Osteoblast (primary cell): ENCODE data around the gene SETD2. TPM values are rescaled to one million over a fixed set of nuclear protein-coding genes. Genes with fewer than 3 reads are reported as not detected.
A peak's percentile ranks its signal among the peaks of the same experiment; 100 is the strongest.

ENCODE experiments used
- DNase-seq: peaks from one replicate; pipeline ENCODE4 v3.0.0; 2011; ENCODE audit warnings: low spot score, mixed read lengths; ENCODE audit not compliant: insufficient read length; ENCODE audit errors: missing footprints
- H2AFZ ChIP-seq: 2 replicates; pipeline ENCODE4 v1.6.0; 2011; ENCODE audit warnings: mild to moderate bottlenecking, low read length
- H3K27ac ChIP-seq: 2 replicates; pipeline ENCODE4 v1.5.1; 2011; ENCODE audit warnings: mild to moderate bottlenecking, low read depth, low read length, moderate library complexity
- H3K27me3 ChIP-seq: 2 replicates; pipeline ENCODE4 v1.6.0; 2012; ENCODE audit warnings: mild to moderate bottlenecking, control low read depth, inconsistent platforms, low read length, moderate library complexity; ENCODE audit not compliant: insufficient read depth
- H3K36me3 ChIP-seq: 2 replicates; pipeline ENCODE4 v1.5.1; 2011; ENCODE audit warnings: mild to moderate bottlenecking, low read length, control low read depth, moderate library complexity; ENCODE audit not compliant: insufficient read depth
- H3K4me1 ChIP-seq: 2 replicates; pipeline ENCODE4 v1.5.1; 2011; ENCODE audit warnings: mild to moderate bottlenecking, low read length, control low read depth, moderate library complexity; ENCODE audit not compliant: insufficient read depth
- H3K4me2 ChIP-seq: 2 replicates; pipeline ENCODE4 v1.6.0; 2011; ENCODE audit warnings: mild to moderate bottlenecking, low read length; ENCODE audit not compliant: insufficient read depth
- H3K4me3 ChIP-seq: fragments of 200-600 bp; sonication (generic); 3 replicates; pipeline ENCODE4 v1.5.1; 2012; ENCODE audit warnings: mild to moderate bottlenecking, low read length, inconsistent platforms; ENCODE audit not compliant: insufficient read depth
- H3K79me2 ChIP-seq: 2 replicates; pipeline ENCODE4 v1.6.0; 2012; ENCODE audit warnings: mild to moderate bottlenecking, low read length, control low read depth, inconsistent platforms; ENCODE audit not compliant: insufficient read depth
- H3K9me3 ChIP-seq: 2 replicates; pipeline ENCODE4 v1.5.1; 2011; ENCODE audit warnings: low read depth, low read length, control low read depth
- H4K20me1 ChIP-seq: 2 replicates; pipeline ENCODE4 v1.6.0; 2012; ENCODE audit warnings: mild to moderate bottlenecking, low read length, control low read depth; ENCODE audit not compliant: insufficient read depth
- total RNA-seq: library from RNA; depleted of rRNA; stranded (reverse); fragments of >200 nt; gene quantifications from 2 replicates; pipeline ENCODE4 v1.2.3, GENCODE V29; 2012
- TF ChIP-seq, protein P1 (sequence below): IDR thresholded peaks from 2 replicates; pipeline ENCODE4 v1.5.1; 2011; ENCODE audit warnings: mild to moderate bottlenecking, low read depth, low read length, moderate library complexity; ENCODE audit errors: extremely low read depth

SETD2 gene
- total RNA-seq, 1 donor: 39.8 TPM

DNA sequence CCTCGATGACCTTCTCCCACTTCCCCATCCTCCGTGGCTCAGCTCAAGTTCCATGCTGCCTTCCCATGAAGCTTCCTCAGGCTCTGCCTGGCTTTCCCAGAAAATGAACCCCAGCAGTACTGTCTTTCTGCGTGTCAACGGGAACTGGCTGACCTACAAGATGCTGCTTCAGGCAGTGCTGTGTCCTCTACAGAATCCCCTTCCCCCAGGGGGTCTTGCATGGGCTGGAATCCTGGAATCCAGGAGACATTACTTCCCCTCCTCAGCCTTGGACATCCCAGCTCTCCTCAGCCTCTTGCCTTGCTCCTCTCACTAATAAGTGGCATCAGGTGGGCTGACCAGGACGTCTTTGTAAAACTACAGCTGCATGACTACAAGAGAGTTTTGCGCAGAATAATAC, 192.8 kb downstream of the SETD2 start:
- Histone ChIP-seq H3K9me3 (no peaks in the 10 kb centered on the region), H2AFZ (no peak overlapping the region), H3K4me2 (no peak overlapping the region), H3K36me3 (no peaks in the 10 kb centered on the region), H3K27ac (no peak overlapping the region), H3K79me2 (peaks cover 97% of the 10 kb centered on the region), H3K4me3 (no peak overlapping the region), H3K27me3 (no peaks in the 10 kb centered on the region), H3K4me1 (peaks cover 13% of the 10 kb centered on the region), H4K20me1 (peaks cover 82% of the 10 kb centered on the region)
- TF ChIP-seq, protein P1, sequence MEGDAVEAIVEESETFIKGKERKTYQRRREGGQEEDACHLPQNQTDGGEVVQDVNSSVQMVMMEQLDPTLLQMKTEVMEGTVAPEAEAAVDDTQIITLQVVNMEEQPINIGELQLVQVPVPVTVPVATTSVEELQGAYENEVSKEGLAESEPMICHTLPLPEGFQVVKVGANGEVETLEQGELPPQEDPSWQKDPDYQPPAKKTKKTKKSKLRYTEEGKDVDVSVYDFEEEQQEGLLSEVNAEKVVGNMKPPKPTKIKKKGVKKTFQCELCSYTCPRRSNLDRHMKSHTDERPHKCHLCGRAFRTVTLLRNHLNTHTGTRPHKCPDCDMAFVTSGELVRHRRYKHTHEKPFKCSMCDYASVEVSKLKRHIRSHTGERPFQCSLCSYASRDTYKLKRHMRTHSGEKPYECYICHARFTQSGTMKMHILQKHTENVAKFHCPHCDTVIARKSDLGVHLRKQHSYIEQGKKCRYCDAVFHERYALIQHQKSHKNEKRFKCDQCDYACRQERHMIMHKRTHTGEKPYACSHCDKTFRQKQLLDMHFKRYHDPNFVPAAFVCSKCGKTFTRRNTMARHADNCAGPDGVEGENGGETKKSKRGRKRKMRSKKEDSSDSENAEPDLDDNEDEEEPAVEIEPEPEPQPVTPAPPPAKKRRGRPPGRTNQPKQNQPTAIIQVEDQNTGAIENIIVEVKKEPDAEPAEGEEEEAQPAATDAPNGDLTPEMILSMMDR: no peak
- peak; percentile 42 for DNase-seq

DNA sequence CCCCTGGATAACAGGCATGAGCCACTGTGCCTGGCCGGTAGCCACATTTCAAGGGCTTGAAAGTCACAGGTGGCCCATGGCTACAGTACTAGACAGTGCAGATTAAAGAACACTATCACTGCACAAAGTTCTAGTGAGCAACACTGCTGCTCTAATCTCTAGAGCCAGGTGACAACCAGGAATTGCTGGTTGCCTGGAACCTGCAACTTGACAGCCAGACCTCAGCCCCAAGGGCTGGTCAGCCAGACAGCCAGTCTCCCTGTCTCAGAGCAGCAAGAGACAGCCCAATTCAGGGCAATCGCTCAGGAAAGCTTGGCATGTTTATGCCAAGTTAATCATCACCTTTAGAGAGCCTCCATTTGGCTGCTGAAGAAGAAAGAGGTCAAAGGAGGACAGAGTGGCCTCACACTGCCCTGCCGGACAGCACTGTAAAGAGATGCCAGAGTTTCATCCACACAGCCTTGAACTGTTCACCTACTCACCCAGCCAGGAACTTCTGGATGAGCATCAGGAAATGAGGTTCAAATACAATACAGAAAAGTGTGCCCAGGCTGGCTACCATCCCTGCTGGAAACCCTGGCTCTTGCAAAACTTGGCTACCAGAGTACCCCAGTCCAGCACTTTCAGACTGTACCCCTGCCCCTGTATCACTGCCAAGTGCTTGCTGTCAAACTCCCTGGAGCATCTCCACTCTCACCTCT, 193.4 kb downstream of the SETD2 start:
- peak; percentile 79 for DNase-seq

DNA sequence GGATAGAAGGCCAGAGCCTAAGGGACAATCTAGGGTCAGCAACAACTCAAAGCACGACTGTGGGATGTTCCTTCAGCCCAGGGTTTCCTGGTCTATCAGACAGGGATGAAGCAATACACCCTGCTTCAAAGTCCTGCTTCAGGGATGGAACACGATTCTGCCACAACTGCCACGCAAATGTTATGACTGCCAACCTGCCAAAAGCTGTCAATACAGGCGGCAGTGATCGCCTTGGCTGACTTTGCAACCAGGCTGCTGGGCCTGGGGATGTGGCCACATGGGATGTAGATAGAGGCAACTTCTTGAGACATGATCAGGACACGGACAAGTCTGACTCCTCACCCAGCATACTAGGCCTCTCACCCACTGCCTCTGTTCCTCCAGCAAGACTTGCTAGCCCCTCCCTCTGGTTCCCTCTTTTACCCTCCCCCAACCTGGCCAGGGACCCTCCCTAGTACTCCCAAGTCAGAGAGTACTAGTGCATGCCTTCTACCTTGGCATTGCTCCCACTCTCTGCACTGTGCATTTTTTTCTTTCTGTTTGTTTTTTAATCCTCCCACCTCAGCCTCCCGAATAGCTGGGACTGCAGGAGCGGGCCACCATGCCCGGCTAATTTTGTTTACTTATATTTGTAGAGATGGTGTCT, 195.0 kb downstream of the SETD2 start:
- H3K79me2 ChIP-seq: peaks cover 89% of the 10 kb centered on the region
- H3K27ac ChIP-seq: no peak overlapping the region
- no peaks in the 10 kb centered on the region for H3K9me3 ChIP-seq
- H4K20me1 ChIP-seq: peaks cover 83% of the 10 kb centered on the region
- no peak overlapping the region for H3K4me2 ChIP-seq
- no peak overlapping the region for H2AFZ ChIP-seq
- H3K4me3 ChIP-seq: no peak overlapping the region
- H3K36me3 ChIP-seq: peaks cover 7% of the 10 kb centered on the region
- no peaks in the 10 kb centered on the region for H3K27me3 ChIP-seq
- peaks cover 9% of the 10 kb centered on the region for H3K4me1 ChIP-seq
- TF ChIP-seq, protein P1: no peak
- peak; percentile 47 for DNase-seq

More for the DNA sequence above, 193.4 kb downstream of the SETD2 start:
- H4K20me1 ChIP-seq: peaks cover 87% of the 10 kb centered on the region
- TF ChIP-seq, protein P1: no peak
- no peak overlapping the region for H3K4me2 ChIP-seq
- no peaks in the 10 kb centered on the region for H3K9me3 ChIP-seq
- no peak overlapping the region for H3K27ac ChIP-seq
- H3K27me3 ChIP-seq: no peaks in the 10 kb centered on the region
- H3K4me1 ChIP-seq: peaks cover 13% of the 10 kb centered on the region
- H3K4me3 ChIP-seq: no peak overlapping the region
- no peak overlapping the region for H2AFZ ChIP-seq
- peaks cover 97% of the 10 kb centered on the region for H3K79me2 ChIP-seq
- peaks cover under 1% of the 10 kb centered on the region for H3K36me3 ChIP-seq

DNA sequence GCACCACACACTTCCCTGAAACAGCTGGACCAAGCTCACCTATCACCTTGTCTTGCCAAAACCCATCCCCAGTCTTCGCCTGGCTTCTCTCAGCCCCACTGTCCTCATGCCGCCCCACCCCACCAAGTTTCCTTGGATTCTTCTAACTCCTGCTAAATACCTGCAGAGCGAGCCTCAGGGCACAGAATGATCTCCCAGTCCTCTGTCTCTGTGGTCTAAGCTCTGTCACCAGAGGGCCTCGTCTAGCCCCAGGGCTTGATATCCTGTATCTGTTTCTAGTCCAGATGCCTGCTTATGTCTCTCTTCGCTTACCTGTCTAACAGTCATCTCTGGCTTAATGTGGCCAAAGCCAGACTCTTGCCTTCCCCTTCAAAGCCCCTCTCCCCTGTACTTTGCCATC, 197.1 kb downstream of the SETD2 start:
- H3K27me3 ChIP-seq: no peaks in the 10 kb centered on the region
- H3K79me2 ChIP-seq: peaks cover 82% of the 10 kb centered on the region
- H2AFZ ChIP-seq: no peak overlapping the region
- H3K27ac ChIP-seq: no peak overlapping the region
- TF ChIP-seq, protein P1: no peak
- H3K4me1 ChIP-seq: peaks cover 9% of the 10 kb centered on the region
- no peak overlapping the region for H3K4me2 ChIP-seq
- no peaks in the 10 kb centered on the region for H3K9me3 ChIP-seq
- DNase-seq: no peak
- no peak overlapping the region for H3K4me3 ChIP-seq
- H4K20me1 ChIP-seq: peaks cover 77% of the 10 kb centered on the region
- H3K36me3 ChIP-seq: peaks cover 7% of the 10 kb centered on the region
